Liver (tissue), 9 donors: Measurements from ENCODE around the gene ZFAND3. TPM values are rescaled to one million over a fixed set of nuclear protein-coding genes. Genes with fewer than 3 reads are reported as not detected.

Experiments used
- DNase-seq: peaks from one replicate; pipeline ENCODE4 v3.0.0-alpha.2; 2017; ENCODE audit warnings: low spot score
- H3K27ac ChIP-seq, 2 donors: one replicate each; pipeline ENCODE4 v1.7.0; 2013; ENCODE audit warnings: inconsistent platforms in 2 of 2, low read length in 2 of 2, control low read depth in 1 of 2, low read depth in 1 of 2, mild to moderate bottlenecking in 1 of 2
- H3K27me3 ChIP-seq, 4 donors: one replicate each; pipeline versions ENCODE4 v1.6.1 to v1.7.0; 2013; ENCODE audit warnings: low read length in 3 of 4, inconsistent platforms in 1 of 4, mild to moderate bottlenecking in 1 of 4, moderate library complexity in 1 of 4; ENCODE audit not compliant: control insufficient read depth in 4 of 4, insufficient read depth in 4 of 4
- H3K36me3 ChIP-seq, 4 donors: one replicate each; pipeline versions ENCODE4 v1.6.1 to v1.7.0; 2013; ENCODE audit warnings: low read length in 3 of 4, mild to moderate bottlenecking in 3 of 4, low read depth in 1 of 4, moderate library complexity in 1 of 4; ENCODE audit not compliant: control insufficient read depth in 4 of 4, insufficient read depth in 3 of 4
- H3K4me1 ChIP-seq, 4 donors: one replicate each; pipeline versions ENCODE4 v1.6.1 to v1.7.0; 2013; ENCODE audit warnings: low read length in 3 of 4, mild to moderate bottlenecking in 3 of 4, moderate library complexity in 1 of 4; ENCODE audit not compliant: control insufficient read depth in 4 of 4, insufficient read depth in 4 of 4
- H3K4me3 ChIP-seq, 3 donors: one replicate each; pipeline versions ENCODE4 v1.6.1 to v1.7.0; 2013; ENCODE audit warnings: low read length in 3 of 3, control low read depth in 1 of 3, low read depth in 1 of 3, mild to moderate bottlenecking in 1 of 3
- H3K9ac ChIP-seq, 2 donors: one replicate each; pipeline ENCODE4 v1.7.0; 2013; ENCODE audit warnings: low read length in 2 of 2, mild to moderate bottlenecking in 2 of 2, moderate library complexity in 2 of 2, control low read depth in 1 of 2, low read depth in 1 of 2
- H3K9me3 ChIP-seq, 4 donors: one replicate each; pipeline versions ENCODE4 v1.6.1 to v1.7.0; 2013; ENCODE audit warnings: low read length in 3 of 4; ENCODE audit not compliant: control insufficient read depth in 4 of 4
- FOXA1 ChIP-seq: IDR thresholded peaks from 2 replicates; pipeline ENCODE4 v1.6.1; 2016; ENCODE audit warnings: antibody characterized with exemption
- FOXA2 ChIP-seq: IDR thresholded peaks from 2 replicates; pipeline ENCODE4 v1.6.1; 2016; ENCODE audit warnings: antibody characterized with exemption
- GABPA ChIP-seq, 2 donors: IDR thresholded peaks in 1 of 2; conservative IDR thresholded peaks in 1 of 2; 2 replicates each; pipeline ENCODE4 v1.6.1; 2016; ENCODE audit warnings: antibody characterized with exemption in 2 of 2, mild to moderate bottlenecking in 1 of 2, moderate library complexity in 1 of 2
- JUND ChIP-seq, 2 donors: IDR thresholded peaks; 2 replicates each; pipeline ENCODE4 v1.6.1; 2016; ENCODE audit warnings: antibody characterized with exemption in 2 of 2
- NR2F2 ChIP-seq: IDR thresholded peaks from 2 replicates; pipeline ENCODE4 v1.6.1; 2016; ENCODE audit warnings: antibody characterized with exemption
- RAD21 ChIP-seq, 2 donors: IDR thresholded peaks; 2 replicates each; pipeline ENCODE4 v1.6.1; 2016; ENCODE audit warnings: antibody characterized with exemption in 2 of 2, mild to moderate bottlenecking in 2 of 2
- RXRA ChIP-seq, 2 donors: IDR thresholded peaks; 2 replicates each; pipeline ENCODE4 v1.6.1; 2017 to 2018; ENCODE audit warnings: antibody characterized with exemption in 2 of 2, mild to moderate bottlenecking in 1 of 2
- TAF1 ChIP-seq: conservative IDR thresholded peaks from 2 replicates; pipeline ENCODE4 v1.6.1; 2016; ENCODE audit warnings: antibody characterized with exemption, mild to moderate bottlenecking
- YY1 ChIP-seq: IDR thresholded peaks from 2 replicates; pipeline ENCODE4 v1.6.1; 2016; ENCODE audit warnings: antibody characterized with exemption, mild to moderate bottlenecking
- WGBS: extraction: QIAGEN DNeasy Blood & Tissue Kit; methylation state at CpG from one replicate; pipeline ENCODE4 v1.1.7; 2013; 5-methylcytosine and 5-hydroxymethylcytosine counted together
- polyA plus RNA-seq, 2 donors: library from polyadenylated mRNA; stranded (reverse) in 1 of 2; unstranded in 1 of 2; fragments of 200-250 nt in 1 of 2; fragments of >200 nt in 1 of 2; fragmentation: Nextera tagmentation in 1 of 2; extraction: Ambion mirVana in 1 of 2; gene quantifications; one replicate each; pipeline versions ENCODE4 v1.2.1 to v1.2.3, GENCODE V29; 2013 to 2015
- total RNA-seq, 2 donors: library from RNA; depleted of rRNA; stranded (reverse); fragments of >200 nt; gene quantifications; one replicate each; pipeline ENCODE4 v1.2.3, GENCODE V29; 2014
- TF ChIP-seq, protein P1 (sequence below): IDR thresholded peaks from 2 replicates; pipeline ENCODE4 v1.6.1; 2016; ENCODE audit warnings: antibody characterized with exemption
- TF ChIP-seq, protein P2 (sequence below): IDR thresholded peaks from 2 replicates; pipeline ENCODE4 v1.6.1; 2016; ENCODE audit warnings: antibody characterized with exemption
- TF ChIP-seq, protein P3 (sequence below): IDR thresholded peaks from 2 replicates; pipeline ENCODE4 v1.6.1; 2016; ENCODE audit warnings: antibody characterized with exemption
- donor health status: healthy.
- donor health status: healthy.
- donor health status: healthy.
- donor health status: healthy.
- donor health status: healthy.

The ZFAND3 gene
- total and polyA plus RNA-seq, 4 donors: 7.7 to 37.5 (median 23.1) TPM

DNA sequence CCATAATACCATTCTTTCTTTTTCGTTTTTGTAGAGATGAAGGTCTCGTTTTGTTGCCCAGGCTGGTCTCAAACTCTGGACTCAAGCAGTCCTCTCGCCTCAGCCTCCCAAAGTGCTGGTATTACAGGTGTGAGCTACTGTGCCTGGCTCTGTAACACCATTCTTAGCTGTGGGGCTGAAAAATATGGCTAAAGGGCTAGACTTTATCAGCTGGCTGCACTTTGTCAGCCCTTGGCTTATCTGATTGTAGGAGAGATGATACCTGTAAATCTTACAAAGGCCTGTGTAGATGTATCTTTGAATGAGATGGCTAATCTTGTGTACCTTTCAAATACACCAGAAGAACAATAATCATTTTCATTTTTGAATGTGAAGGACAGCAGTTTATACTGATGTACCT is 55.2 kb downstream of the ZFAND3 start:
- no peaks in the 10 kb centered on the region for H3K27me3 ChIP-seq
- H3K4me1 ChIP-seq: peaks cover 0 to 23% (median 8%) of the 10 kb centered on the region in 4 donors
- peaks cover 0 to 1% (median 0%) of the 10 kb centered on the region in 4 donors for H3K36me3 ChIP-seq
- H3K9ac ChIP-seq: no peak overlapping the region
- TF ChIP-seq, protein P1, sequence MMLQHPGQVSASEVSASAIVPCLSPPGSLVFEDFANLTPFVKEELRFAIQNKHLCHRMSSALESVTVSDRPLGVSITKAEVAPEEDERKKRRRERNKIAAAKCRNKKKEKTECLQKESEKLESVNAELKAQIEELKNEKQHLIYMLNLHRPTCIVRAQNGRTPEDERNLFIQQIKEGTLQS: no peak
- no peak for TF ChIP-seq YY1
- TF ChIP-seq, protein P2, sequence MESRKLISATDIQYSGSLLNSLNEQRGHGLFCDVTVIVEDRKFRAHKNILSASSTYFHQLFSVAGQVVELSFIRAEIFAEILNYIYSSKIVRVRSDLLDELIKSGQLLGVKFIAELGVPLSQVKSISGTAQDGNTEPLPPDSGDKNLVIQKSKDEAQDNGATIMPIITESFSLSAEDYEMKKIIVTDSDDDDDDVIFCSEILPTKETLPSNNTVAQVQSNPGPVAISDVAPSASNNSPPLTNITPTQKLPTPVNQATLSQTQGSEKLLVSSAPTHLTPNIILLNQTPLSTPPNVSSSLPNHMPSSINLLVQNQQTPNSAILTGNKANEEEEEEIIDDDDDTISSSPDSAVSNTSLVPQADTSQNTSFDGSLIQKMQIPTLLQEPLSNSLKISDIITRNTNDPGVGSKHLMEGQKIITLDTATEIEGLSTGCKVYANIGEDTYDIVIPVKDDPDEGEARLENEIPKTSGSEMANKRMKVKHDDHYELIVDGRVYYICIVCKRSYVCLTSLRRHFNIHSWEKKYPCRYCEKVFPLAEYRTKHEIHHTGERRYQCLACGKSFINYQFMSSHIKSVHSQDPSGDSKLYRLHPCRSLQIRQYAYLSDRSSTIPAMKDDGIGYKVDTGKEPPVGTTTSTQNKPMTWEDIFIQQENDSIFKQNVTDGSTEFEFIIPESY: no peak
- no peak for TF ChIP-seq RAD21 (IDR thresholded peaks at IDR 0.05)
- TF ChIP-seq, protein P3, sequence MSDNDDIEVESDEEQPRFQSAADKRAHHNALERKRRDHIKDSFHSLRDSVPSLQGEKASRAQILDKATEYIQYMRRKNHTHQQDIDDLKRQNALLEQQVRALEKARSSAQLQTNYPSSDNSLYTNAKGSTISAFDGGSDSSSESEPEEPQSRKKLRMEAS: no peak
- TF ChIP-seq FOXA1: no peak
- no peak for TF ChIP-seq JUND (IDR thresholded peaks at IDR 0.05)
- no peak for DNase-seq
- no peak overlapping the region for H3K4me3 ChIP-seq
- H3K9me3 ChIP-seq: no peaks in the 10 kb centered on the region
- no peak overlapping the region for H3K27ac ChIP-seq
- WGBS: 65% methylated on average over 3 of the region's 3 CpGs

DNA sequence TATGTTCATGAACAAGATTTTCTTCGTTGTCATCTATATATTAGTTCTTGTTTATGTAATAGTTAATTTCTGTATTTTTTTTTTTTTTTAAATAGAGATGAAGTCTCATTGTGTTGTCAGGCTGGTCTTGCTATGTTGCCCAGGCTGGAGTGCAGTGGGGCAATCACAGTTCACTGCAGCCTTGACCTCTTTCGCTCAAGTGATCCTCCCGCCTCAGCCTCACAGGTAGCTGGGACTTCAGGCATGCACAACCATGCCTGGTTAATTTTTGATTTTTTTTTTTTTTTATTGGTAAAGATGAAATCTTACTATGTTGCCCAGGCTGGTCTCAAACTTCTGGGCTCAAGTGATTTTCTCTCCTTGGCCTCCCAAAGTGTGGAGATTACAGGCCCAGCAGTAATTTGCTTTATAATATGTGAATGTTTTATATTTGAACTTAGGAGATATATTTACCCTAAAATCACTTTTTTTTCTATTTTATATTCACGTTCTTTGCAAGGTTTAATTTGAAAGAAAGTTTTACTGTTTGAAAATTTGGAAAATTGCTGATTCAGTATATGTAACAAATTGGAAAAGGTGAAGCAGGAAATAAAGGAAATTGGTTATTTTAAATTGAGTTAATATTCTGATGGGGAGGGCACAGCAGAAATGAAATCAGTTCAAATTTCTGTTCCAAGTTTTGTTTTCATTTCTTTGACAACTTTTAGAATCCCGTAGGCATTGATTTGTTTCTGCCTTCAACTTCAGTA is 56.2 kb downstream of the ZFAND3 start:
- H3K4me1 ChIP-seq: peaks cover 0 to 23% (median 8%) of the 10 kb centered on the region in 4 donors
- no peak for DNase-seq
- no peak overlapping the region for H3K9ac ChIP-seq
- H3K27me3 ChIP-seq: no peaks in the 10 kb centered on the region
- no peak overlapping the region for H3K27ac ChIP-seq
- WGBS: 81% methylated on average over 5 of the region's 5 CpGs
- TF ChIP-seq, protein P1: no peak
- TF ChIP-seq NR2F2 (no peak), RXRA (IDR thresholded peaks at IDR 0.05) (peak in 1 of 2 donors; percentile 15), TAF1 (no peak)
- no peaks in the 10 kb centered on the region for H3K9me3 ChIP-seq
- H3K36me3 ChIP-seq: peaks cover 0 to 1% (median 0%) of the 10 kb centered on the region in 4 donors
- no peak overlapping the region for H3K4me3 ChIP-seq

DNA sequence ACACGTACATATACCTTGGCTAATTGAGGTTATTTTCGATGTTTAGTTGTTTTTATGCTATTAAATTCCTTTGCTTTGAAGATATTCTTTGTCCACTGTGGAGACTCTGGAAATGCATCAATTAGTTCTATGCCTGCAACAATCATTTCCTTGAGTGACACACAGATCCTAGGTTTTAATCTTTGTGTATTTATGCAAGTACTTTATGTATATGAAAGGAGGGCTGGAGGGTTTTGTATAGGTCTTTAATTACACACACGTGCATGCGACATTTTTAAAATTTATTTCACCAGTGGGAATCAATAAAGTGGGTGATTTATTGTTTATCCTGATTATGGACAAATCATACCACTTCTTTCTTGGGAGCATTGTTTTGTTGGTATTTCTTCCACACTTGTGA is 57.3 kb downstream of the ZFAND3 start:
- H3K27ac ChIP-seq: no peak overlapping the region
- TF ChIP-seq GABPA (IDR thresholded peaks at IDR 0.05 in 1 of 2, conservative IDR thresholded peaks at IDR 0.05 in 1 of 2) (no peak), FOXA2 (no peak), NR2F2 (no peak)
- 93% methylated on average over 4 of the region's 4 CpGs for WGBS
- peaks cover 0 to 23% (median 8%) of the 10 kb centered on the region in 4 donors for H3K4me1 ChIP-seq
- H3K27me3 ChIP-seq: no peaks in the 10 kb centered on the region
- H3K4me3 ChIP-seq: no peak overlapping the region
- no peak for DNase-seq
- no peak overlapping the region for H3K9ac ChIP-seq
- H3K36me3 ChIP-seq: peaks cover 0 to under 1% (median 0%) of the 10 kb centered on the region in 4 donors
- H3K9me3 ChIP-seq: no peaks in the 10 kb centered on the region
